ENCODE results near the gene USP5.
"Not testable (repeated sequence)": the region's sequence is repeated elsewhere in the genome, so short reads cannot be mapped to it uniquely, and the experiment has no call there.

The USP5 gene

DNA sequence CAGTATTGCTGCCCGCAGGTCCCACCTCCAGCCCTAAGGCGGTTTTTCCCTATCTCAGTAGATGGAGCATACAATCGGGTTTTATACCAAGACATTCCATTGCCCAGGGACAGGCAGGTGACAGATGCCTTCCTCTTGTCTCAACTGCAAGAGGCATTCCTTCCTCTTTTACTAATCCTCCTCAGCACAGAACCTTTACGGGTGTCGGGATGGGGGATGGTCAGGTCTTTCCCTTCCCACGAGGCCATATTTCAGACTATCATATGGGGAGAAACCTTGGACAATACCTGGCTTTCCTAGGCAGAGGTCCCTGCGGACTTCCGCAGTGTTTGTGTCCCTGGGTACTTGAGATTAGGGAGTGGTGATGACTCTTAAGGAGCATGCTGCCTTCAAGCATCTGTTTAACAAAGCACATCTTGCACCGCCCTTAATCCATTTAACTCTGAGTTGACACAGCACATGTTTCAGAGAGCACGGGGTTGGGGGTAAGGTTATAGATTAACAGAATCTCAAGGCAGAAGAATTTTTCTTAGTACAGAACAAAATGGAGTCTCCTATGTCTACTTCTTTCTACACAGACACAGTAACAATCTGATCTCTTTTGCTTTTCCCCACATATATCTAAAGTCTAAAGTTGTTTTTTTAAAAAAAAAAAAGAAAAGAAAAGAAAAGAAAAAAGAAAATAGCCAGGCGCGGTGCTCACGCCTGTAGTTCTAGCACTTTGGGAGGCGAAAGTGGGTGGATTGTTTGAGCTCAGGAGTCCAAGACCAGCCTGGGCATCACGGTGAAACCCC is 34.5 kb downstream of the USP5 start:
- DNase-seq (ENCODE audit: low read depth, low spot score): not testable (repeated sequence)

DNA sequence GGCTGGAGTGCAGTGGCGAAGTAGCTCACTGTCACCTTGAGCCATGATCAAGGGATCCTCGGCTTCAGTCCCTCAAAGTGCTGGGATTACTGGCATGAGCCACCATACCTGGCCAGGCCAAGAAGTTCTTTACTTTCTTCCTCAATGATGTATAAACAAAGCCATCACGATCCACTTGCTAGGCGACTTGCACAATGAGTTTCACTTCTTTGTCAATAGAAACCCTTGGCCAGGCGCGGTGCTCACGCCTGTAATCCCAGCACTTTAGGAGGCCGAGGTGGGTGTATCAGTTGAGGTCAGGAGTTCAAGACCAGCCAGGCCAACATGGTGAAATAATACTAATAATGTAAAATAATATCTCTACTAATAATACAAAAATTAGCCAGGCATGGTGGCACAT is 35.5 kb downstream of the USP5 start:
- no peak for DNase-seq (ENCODE audit: low read depth, low spot score)

DNA sequence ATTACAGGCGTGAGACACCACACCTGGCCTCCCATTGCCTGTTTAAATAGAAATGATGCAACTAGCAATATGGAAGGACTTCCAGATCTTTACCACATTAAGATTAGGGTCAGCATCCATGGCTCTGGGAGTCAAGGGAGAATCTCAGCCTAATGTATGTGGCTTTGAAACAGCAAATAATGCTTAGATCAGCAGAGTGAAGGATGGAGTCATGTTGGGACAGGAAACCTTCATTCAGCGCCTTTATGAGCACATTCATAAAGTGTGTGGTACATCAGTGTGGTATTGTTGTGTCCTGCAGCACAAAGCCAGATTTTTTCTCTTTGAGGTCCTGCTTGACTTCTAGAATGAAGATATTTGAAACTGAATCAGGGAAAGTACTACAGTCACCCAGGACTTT is 36.4 kb downstream of the USP5 start:
- no peak for DNase-seq (ENCODE audit: low read depth, low spot score)

DNA sequence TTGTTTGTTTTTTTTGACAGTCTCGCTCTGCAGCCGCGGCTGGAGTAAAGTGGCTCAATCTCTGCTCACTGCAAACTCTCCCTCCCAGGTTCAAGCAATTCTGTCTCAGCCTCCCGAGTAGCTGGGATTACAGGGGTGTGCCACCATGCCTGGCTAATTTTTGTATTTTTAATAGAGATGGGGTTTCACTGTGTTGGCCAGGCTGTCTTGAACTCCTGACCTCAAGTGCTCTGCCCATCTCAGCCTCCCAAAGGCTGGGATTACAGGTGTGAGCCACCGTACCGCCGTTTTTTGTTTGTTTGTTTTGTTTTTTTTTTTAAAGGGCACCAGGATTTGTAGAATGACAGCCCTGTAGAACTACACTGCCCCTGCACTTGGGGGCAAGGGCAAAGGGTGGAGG is 36.8 kb downstream of the USP5 start:
- DNase-seq (ENCODE audit: low read depth, low spot score): not testable (repeated sequence)

DNA sequence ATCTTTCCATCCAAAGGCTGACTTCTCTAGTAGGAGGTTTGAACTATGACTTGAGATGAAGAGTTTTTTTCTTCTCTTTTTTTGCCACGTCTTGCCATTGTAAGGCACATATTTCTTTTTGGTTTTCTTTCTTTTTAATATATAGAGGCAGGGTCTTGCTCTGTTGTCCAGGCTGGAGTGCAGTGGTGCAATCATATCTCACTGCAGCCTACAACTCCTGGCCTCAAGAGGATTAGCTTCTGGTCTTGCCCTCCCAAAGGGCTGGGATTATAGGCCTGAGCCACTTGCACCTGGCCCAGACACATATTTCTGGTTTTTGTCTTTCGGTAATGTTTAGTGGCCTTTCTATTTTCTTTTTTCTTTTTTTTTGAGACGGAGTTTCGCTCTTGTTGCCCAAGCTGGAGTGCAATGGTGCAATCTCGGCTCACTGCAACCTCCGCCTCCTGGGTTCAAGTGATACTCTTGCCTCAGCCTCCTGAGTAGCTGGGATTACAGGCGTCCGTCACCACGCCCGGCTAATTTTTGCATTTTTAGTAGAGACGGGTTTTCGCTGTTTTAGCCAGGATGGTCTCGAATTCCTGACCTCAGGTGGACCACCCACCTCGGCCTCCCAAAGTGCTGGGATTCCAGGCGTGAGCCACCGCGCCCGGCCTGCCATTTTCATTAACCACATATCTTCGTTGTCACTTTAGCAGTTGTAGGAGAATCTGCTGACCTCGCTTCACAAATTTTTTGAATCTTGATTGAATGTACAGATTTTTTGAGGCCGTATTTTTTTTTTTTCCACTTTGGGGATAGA is 38.0 kb downstream of the USP5 start:
- not testable (repeated sequence) for DNase-seq (ENCODE audit: low read depth, low spot score)

DNA sequence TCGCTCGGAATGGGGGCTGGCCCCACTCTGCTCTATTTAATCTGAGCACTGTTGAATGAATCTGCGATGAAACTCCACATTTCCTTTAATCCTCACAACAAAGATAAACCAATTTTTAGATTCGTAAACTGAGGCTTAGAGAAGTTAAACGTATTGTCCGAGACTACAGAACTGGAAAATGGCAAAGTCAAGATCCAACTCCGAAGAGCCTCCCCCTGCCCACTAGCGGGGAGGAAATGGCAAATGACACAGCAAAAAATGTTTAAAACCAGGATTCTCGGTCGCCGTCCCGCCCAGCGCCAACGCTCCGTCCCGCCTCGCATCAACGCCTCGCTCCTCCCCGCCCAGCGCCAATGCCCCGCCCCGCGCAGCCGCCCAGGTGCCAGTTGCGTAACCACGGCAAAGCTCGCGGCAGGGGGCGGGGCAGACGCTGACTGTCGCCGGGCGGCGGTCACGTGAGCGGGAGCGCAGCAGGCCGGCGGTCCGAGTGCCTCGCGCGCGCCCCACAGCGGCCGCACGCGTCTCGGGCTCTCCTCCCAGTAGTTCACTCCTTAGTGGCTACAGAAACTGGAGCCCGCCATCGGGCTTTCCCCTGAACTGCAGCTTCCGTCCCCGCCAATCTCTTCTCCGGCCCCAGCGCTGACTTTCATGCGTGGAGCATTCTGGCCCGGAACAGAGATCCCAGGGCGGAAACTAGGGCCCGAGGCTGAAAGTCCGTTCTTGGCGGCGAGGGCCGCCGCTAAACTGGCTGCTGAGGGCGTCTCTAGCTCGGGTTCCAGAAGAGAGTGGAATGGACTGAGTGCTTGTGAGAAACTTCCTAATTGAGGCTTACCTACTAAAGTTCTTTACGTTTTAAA is 39.1 kb downstream of the USP5 start:
- DNase-seq (ENCODE audit: low read depth, low spot score): peak; percentile 65

DNA sequence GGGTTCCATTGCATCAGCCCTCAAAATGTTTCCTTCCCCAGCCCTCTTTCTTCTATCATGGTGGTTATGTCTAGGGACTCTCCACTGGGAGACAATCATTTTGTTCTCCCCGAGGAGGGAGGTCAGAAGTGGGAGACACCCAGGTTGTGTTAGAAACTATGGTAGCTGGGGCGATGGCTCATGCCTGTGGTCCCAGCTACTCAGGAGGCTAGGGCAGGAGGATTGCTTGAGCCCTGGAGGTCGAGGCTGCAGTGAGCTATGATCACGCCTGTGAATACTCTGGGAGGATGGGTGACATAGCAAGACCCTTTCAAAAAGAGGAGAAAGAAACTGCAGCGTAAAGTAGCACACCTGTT is 39.7 kb downstream of the USP5 start:
- no peak for DNase-seq (ENCODE audit: low read depth, low spot score)

DNA sequence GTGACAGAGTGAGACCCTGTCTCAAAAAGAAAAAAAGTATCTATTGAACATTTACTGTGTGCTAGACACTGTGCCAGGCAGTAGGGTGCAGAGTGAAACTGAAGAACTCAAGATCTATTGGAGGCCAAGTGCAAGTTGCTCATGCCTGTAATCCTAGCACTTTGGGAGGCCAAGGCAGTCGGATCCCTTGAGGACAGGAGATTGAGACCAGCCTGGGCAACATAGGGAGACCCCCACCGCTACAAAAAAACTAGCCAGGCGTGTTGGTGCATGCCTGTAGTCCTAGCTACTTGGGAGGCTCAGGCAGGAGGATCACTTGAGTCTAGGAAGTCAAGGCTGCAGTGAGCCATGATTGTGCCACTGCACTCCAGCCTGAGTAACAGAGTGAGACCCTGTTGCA is 40.7 kb downstream of the USP5 start:
- DNase-seq (ENCODE audit: low read depth, low spot score): not testable (repeated sequence)

DNA sequence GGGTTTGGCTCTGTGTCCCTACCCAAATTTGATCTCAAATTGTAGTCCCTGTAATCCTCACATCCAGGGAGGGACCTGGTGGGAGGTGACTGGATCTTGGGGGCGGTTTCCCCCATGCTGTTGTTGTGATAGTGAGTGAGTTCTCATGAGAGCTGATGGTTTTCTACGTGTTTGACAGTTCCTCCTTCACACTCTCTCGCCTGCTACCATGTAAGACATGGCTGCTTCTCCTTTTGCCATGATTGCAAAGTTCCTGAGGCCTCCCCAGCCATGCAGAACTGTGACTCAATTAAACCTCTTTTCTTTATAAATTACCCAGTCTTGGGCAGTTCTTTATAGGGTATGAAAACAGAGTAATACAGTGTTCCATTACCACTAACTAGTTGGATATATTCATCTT is 42.4 kb downstream of the USP5 start:
- no peak for DNase-seq (ENCODE audit: low read depth, low spot score)

DNA sequence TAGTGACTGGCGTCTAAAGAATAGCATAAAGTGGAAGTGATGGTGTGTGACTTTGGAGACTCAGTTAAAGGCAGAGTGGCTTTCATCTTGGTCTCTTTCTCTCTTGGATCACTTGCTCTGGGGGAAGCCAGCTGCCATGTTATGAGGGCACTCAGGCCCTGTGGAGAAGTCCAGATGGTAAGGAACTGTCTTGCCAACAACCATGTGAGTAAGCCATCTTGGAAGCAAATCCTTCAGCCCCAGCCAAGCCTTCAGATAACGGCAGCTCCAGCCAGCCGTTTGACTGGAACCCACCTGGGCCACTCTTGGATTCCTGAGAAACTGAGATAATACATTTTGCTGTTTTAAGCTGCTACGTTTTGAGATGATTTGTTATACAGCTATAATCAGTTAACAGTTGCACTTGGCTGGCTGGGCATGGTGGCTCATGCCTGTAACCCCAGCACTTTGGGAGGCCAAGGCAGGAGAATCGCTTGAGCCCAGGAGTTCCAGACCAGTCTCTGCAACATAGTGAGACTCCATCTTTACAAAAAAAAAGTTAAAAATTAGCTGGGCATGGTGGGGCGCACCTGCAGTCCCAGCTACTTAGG is 45.0 kb downstream of the USP5 start:
- no peak for DNase-seq (ENCODE audit: low read depth, low spot score)

DNA sequence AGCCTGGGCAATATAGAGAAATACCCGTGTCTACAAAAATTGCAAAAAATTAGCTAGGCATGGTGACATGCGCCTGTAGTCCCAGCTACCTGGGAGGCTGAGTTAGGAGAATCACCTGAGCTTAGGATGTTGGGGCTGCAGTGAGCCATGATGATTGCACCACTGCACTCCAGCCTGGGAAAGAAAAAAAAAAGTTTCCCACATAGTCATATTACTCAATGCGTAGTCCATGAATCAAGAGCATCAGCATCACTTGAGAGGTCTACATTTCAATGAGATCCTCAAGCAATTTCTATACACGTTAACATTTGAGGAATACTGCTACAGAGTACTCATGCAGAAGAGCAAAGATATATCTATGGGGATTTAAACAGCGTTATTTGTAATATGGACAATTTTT is 47.5 kb downstream of the USP5 start:
- no peak for DNase-seq (ENCODE audit: low read depth, low spot score)

DNA sequence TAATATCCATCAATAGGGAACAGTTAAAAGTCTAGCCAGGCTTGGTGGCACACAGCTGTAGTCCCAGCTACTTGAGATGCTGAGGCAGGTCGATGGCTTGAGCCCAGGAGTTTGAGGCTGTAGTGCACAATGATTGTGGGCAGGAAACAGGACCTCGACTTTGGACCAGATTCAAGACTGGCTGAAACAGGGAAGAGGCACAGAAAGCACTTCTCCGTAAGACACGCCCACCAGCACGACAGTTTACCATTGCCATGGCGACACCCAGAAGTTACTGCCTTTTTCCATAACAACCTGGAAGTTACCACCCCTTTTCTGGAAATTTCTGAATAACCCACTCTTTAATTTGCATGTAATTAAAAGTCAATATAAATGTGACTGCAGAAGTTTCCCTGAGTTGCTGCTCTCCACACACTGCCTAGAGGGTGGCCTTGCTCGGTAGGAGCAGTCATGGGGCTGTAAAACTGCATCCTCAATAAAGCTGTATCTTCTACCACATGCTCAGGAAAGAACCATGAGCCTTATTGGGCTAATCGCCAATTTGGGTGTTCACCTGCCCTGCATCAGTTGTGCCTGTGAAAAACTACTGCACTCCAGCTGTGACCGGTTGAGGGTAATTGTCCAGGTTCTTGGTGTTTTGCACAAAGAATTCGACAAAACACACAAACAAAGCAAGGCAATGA is 48.0 kb downstream of the USP5 start:
- no peak for DNase-seq (ENCODE audit: low read depth, low spot score)

DNA sequence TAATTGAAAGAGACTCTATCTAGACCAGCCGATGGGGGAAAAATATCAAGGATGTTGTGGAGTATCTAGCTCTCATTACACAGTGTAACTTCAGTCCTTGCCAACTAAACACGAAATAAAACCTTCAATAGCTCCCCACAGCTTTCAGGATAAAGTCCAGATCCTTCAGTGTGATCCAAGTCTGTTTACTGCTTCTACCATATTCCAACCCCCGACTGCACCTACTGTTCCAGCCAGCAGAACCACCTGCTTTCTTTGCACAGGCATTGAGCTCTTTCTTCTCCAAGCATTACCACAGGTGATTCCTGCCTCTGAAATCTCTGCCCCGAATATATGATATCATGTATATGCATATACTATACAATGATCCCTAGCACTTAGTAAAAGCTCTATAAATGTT is 50.5 kb downstream of the USP5 start:
- DNase-seq (ENCODE audit: low read depth, low spot score): no peak

DNA sequence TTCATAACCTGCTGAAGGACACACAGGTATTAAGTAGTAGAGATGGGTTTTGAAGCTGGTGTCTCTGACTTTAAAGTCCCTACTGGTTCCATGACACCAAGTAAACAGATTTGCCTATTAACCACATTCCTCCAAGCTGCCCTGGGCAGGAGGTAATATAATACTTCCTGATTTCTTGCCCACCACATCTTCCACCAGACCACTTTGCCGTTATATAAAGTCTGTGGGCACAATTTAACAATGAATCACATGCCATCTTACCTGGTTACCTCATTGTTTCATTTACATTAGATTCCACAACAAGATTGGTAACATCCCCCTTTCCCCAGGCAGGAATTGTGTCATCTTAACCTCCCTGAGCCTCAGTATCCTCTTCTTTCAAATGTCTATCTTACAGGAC is 51.8 kb downstream of the USP5 start:
- no peak for DNase-seq (ENCODE audit: low read depth, low spot score)

DNA sequence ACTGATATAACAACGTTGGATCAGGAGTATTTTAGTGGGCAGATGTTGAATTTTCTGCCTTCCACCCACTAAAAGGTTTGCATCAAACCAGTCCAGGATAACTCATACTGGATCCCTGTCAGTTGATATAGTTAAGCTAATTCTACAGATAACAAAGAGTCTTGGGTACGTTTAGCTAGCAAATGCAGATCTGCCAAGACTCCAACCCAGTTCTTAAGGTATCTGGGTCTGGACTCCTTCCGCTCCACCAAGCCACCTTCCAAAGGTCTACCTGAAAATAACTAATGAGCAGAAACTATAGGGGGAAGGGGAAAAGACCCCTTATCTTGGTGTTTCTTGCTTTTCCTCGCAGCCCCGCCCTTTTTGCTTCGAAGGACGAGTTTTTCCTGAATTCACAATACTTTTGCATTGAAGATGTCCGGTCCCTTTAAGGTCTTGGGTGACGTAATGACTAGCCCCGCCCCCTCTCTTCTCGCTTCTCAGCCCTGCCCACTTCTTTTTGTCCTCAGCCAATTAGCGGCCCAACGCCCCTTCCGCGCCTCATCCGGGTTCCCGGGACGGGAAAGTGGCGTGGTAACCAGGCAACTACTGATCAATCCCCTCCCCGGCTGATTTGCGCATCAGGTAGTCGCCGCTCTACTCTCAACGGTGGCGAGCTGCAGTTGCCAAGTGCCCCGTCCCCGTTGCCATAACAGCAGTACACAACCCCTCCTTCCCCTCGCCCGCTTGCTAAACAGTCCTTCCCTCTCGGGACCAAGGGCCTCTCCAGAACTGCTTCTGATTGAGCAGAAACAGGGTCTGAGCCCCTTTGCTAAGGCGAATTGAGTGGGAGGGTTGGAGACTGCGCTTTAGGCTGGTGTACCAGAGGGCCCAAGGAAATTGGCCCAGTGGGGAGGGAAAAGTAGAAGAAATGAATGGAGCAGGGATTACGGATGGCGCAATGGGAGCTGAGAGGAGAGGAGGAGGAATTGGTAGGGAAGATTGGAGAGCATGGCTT is 52.6 kb downstream of the USP5 start, which contains the start of gene LRRC23:
LRRC23 (plus strand) TSS at position 543 of the 997 bp plus-strand sequence. CDS start 812 bp downstream, outside the sequence.
- DNase-seq (ENCODE audit: low read depth, low spot score): peak; percentile 97

DNA sequence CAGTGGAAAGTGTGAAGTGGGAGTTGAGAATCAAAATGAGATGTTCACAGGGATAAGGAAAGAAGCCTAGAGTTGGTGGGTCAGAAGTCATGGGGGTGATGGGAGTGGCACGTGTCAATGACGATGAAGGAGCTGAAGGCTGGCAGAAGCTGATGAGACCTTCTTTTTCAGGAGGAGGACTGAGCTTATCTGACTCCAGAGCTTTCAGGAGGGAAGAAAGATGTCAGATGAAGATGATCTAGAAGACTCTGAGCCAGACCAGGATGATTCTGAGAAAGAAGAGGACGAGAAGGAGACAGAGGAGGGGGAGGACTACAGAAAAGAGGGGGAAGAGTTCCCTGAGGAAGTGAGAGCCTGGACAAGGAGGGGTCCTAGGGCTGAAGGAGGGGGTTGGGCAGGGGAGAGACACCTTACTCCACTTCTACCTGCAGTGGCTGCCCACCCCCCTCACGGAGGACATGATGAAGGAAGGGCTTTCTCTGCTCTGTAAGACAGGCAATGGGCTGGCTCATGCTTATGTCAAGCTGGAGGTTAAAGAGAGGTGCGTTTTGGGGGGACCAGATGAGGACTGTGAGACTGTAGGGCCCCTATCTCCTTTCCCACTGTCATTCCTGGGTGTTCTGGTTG is 53.6 kb downstream of the USP5 start:
- no peak for DNase-seq (ENCODE audit: low read depth, low spot score)

DNA sequence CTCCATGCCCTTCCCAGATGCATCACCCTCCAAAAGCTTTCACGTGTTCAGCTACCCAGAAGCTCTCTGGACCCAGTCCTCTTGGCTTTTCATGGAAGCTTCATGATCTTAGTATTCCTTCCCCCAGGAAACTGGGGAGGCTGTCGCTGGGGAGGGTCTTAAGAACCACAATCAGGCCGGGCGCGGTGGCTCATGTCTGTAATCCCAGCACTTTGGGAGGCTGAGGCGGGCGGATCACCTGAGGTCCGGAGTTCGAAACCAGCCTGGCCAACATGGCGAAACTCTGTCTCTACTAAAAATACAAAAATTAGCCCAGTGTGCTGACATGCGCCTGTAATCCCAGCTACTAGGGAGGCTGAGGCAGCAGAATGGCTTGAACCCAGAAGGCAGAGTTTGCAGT is 56.2 kb downstream of the USP5 start:
- not testable (repeated sequence) for DNase-seq (ENCODE audit: low read depth, low spot score)

DNA sequence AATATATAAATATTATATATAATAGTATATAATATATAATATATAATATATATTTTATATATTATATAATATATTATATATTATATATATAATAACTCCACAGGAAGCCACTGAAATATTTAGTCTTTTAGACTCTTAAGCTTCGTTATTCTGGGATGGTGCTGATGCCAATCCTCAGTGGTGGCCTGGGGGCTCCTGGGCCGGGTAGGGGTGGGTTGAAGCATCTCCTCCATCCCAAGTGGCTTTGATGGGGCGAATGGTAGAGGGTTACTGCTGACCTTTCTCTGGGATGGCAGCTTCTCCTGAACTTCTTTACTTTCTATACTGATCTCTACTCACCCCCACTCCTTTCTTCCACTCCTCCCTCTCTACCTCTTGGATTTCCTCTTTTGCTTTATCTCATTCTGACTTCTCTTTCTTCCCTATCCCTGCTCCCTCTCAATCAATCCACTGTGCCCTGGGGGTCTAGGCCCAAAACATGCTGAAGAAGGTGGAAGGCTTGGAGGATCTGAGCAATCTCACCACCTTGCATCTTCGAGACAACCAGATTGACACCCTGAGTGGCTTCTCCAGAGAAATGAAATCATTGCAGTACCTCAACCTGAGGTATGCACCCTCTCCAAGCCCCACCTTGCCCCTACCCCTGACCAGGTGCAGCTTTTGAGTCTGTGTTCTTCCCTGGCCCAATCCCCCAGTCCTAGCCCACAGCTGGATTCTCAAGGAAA is 57.6 kb downstream of the USP5 start:
- no peak for DNase-seq (ENCODE audit: low read depth, low spot score)
